GM18508 (cell line): ENCODE measurements around the gene ERFE.

Source experiments
- ATAC-seq: cut with Tn5 transposase; IDR thresholded peaks from one replicate; pipeline ENCODE4 v1.9.1; 2021; ENCODE audit warnings: moderate number of reproducible peaks; ENCODE audit not compliant: insufficient read depth, unreplicated experiment

The ERFE gene

DNA sequence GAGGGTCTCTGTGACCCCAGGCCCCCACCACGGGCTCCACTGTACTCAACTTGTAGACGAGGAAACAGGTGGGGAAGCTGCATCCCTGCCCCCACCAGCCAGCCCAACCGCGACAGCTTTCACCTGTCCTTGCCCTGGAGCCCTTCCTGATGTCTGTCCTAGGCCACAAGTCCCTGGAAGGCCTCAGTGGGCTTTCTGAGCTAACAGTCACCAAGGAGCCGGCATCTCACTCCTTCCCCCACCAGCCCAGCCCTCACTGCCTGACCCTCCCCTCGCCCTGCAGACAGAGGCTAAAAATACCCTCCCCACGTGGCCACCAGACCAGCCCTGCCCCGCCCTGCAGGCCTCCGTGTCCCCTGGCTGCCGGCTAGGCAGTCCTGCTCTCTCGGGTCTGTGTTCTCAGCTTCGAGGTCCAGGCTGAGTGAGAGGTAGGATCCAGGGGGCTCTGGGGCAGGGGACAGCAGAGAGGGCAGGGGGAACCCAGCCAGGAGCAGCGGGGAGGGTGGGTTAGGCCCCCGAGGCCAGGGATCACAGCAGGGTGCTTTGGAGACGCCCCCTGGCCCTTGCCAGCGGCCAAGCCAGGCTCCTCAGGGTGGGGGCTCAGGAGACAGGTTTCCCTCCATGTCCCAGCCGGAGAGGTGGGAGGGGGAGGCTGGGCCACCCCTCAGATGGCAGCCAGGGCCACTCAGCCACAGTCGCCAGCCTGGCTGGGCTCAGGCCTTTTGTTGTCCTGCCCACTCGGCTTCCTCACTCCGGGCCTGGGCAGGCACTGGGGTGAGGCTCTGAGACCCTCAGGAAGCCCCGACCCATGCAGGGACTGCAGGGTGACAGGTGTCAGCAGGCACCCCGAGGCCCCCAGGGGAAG, 20.2 kb upstream of the ERFE start, which contains the start of gene KLHL30:
Gene KLHL30, plus strand, starts transcription at position 338 of the 865 bp plus-strand sequence. CDS start 2,087 bp downstream, outside the sequence.
- ATAC-seq: no peak

- ATAC-seq: no peak
These were observed 19.4 kb upstream of the ERFE start for GRCh38 chr2:238139196-238140039.

- no peak for ATAC-seq
These were observed 18.7 kb upstream of the ERFE start for GRCh38 chr2:238140040-238140439.

- no peak for ATAC-seq
These were observed 17.8 kb upstream of the ERFE start for GRCh38 chr2:238140721-238141540.

GRCh38 chr2:238141541-238142318, 17.0 kb upstream of the ERFE start:
- ATAC-seq: no peak

DNA sequence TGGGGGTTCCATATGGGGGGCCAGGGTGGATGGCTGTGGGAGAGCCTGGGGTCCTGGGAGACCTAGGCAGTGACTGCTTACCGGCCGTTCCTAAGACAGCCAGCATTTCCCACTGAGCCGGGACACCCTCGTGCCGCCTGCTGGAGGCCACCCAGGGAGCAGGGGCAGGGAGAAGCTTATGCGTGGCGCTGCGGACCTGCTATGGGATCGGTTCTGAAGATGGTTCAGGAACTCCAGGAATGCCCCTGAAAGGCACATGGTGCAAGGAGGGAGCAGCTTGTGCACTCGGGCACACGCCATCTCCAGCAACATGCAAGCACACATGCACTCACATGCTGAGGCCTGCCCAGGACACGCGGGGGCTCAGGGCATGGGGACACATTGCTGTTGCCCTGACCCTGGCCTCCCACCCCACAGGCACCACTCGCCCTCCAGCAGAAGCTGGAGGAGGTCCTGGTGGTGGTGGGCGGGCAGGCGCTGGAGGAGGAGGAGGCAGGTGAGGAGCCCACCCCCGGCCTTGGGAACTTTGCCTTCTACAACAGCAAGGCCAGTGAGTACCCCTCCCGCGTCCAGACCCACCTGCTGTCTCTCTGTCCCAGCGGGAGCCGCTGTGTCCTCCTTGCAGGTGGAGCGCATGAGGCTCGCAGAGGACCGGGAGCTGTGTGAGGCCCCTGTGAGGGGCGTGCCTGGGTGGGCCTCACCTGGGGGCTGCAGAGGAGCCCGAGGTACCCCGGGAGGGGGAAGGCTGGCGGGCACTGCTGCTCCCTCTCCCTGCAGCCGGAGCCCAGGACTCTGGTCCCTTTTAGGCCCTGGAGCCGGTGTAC, 16.2 kb upstream of the ERFE start:
- ATAC-seq: no peak

- ATAC-seq: no peak
These were observed 15.4 kb upstream of the ERFE start for GRCh38 chr2:238143239-238143951.

DNA sequence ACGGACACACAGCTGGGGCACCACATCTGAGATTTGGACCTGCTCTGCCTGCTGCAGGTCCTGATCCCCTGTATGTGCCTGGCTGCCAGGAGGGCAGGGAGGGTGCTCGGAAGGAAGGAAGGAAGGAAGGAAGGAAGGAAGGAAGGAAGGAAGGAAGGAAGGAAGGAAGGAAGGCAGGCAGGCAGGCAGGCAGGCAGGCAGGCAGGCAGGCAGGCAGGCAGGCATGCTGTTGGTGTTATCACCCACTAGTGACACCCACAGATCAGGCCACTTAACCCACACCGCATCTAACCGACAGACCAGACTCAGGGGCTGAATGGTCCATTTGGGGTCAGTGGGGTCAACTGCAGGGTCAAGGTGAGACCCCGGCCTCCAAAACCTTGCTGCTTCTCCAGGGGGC, 14.5 kb upstream of the ERFE start:
- no peak for ATAC-seq

DNA sequence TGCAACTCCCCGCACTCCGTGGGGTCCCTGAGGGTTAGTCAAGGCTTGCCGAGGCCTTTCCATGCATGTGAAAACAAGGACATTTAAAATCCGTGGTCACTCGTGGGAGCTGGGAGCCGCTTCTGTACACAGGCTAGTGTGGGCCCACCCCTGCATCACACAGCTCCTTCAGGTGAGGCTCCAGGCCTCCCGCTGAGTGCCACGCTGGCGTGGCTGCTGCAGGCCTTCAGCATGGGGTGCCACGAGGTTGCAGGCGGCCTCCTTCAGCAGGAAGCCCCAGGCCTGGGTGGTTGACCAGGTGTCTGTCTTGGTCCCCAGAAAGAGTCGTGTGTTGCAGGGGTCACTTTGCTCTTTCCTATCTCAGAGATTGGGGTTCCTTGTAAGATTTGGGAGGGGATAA, 13.7 kb upstream of the ERFE start:
- ATAC-seq: no peak

DNA sequence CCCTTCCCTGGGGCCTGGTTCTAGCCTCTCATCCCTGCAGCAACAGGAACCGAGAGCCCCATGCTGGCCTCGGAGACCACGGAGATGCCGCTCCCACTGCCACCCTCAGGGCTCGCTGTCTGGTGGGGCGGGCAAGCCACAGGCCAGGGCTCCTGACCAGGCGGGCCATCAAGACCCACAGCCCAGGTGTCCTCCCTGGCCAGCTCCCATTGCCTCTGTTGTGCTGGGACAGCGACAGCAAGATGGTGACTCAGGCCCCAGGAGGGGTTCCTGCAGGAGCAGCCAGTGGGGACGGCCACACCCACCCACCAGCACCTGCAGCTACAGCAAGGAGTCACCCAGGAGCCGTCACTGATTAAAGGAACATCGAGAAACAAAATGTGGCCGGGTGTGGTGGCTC, 12.9 kb upstream of the ERFE start:
- ATAC-seq: no peak

- ATAC-seq: no peak
These were observed 11.8 kb upstream of the ERFE start for GRCh38 chr2:238146884-238147544.

GRCh38 chr2:238148981-238149380, 9.8 kb upstream of the ERFE start:
- no peak for ATAC-seq

DNA sequence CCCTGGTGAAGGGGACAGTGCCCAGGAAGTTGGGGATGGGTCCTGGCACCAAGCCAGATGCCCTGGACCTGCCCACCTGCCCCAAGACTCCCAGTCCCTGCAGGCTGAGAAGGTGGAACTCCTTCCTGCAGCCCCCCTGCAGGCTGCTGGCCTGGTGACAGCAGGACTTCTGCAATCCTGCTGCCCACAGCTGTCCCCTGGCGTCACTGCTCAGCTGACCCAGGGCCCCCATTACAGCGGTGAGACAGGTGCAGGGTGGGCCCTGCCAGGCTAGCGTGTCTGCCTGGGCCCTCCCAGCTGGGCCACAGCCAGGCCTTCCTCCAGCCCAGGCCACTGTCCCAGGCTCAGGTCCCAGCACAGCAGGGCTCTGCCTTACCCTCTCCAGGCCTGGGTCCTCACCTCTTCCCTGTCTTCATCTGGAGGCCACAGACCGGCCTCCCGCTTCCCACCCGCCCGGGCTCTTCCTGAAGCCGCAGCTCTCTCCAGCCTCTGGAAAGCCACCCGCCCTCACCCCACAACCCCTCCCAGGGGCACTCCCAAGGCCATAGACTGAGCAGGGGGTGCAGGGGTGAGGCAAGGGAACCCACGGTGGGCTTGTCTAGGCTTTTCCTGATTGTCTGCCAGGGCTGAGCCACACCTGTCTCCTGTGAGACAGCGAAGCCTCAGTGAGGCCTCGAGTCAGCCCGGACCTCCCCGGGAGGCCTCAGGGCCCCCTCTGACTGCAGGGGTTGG, 8.8 kb upstream of the ERFE start:
- no peak for ATAC-seq

DNA sequence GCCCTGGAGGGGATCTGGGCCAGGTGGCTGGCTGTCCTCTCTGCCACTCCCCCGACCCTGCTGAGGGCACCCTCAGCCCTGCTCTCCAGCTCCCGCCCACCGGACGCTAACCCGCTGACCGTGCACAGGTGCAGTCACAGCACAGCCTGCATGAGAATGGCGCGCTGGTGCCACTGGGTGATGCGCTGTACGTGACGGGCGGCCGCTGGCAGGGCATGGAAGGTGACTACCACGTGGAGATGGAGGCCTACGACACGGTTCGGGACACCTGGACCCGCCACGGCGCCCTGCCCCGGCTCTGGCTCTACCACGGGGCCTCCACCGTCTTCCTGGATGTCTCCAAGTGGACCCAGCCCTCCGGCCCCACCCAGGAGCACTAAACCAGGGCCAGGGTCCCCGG, 8.1 kb upstream of the ERFE start:
- no peak for ATAC-seq

GRCh38 chr2:238151205-238151604, 7.6 kb upstream of the ERFE start:
- no peak for ATAC-seq

- ATAC-seq: no peak
These were observed 7.0 kb upstream of the ERFE start for GRCh38 chr2:238151628-238152235.
